Right cardiac atrium (tissue), 5 donors: ENCODE results near the gene C17orf50. TPM values are rescaled to one million over a fixed set of nuclear protein-coding genes. Genes with fewer than 3 reads are reported as not detected.

ENCODE experiments used
- ATAC-seq, 2 donors: fragments of 200-7000 bp; cut with Tn5 transposase; one replicate each; pipeline versions ENCODE4 v1.8.0 to v1.9.1; 2020; ENCODE audit warnings: moderate library complexity in 2 of 2, mild to moderate bottlenecking in 1 of 2
- DNase-seq, 3 donors: peaks; one replicate each; pipeline ENCODE4 v3.0.0-alpha.2; 2020
- H3K27ac ChIP-seq: one replicate; pipeline ENCODE4 v1.5.1; 2013; ENCODE audit warnings: mild to moderate bottlenecking, low read length, control low read depth, moderate library complexity
- H3K27me3 ChIP-seq: one replicate; pipeline ENCODE4 v1.6.1; 2013; ENCODE audit not compliant: control insufficient read depth, insufficient read depth
- H3K4me1 ChIP-seq: one replicate; pipeline ENCODE4 v1.6.1; 2013; ENCODE audit warnings: low read length; ENCODE audit not compliant: control insufficient read depth, insufficient read depth
- H3K4me3 ChIP-seq: one replicate; pipeline ENCODE4 v1.5.1; 2013; ENCODE audit warnings: low read length, control low read depth
- H3K9me3 ChIP-seq: one replicate; pipeline ENCODE4 v1.6.1; 2013; ENCODE audit warnings: low read length; ENCODE audit not compliant: control insufficient read depth
- WGBS: extraction: QIAGEN DNeasy Blood & Tissue Kit; methylation state at CpG from one replicate; pipeline ENCODE4 v1.1.7; 2013; 5-methylcytosine and 5-hydroxymethylcytosine counted together
- intact Hi-C, 4 donors: fragments of 100-400 bp; cut with DNase I; formaldehyde crosslinking; loops; one replicate each; pipeline versions ENCODE4 v1.11.0 to v1.14.0; 2022 to 2023
- polyA plus RNA-seq: library from polyadenylated mRNA; stranded (reverse); fragments of 200-250 nt; gene quantifications from one replicate; pipeline ENCODE4 v1.2.3, GENCODE V29; 2013
- total RNA-seq, 4 donors: library from RNA; stranded (reverse); fragmentation: NEBNext Ultra II Directional; extraction: Animal tissue kit (Norgen Biotek cat#: 25700); gene quantifications; one replicate each; pipeline ENCODE4 v1.2.1, GENCODE V29; 2021
- donor health status: healthy with polysubstance abuse.
- donor health status: DM: no; HTN: yes; CAD: no.
- donor health status: DM: no; HTN: no; CAD: no.
- donor health status: DM: no; HTN: yes; CAD: no; lungs with severe emphysema.
- donor health status: DM: yes; HTN: yes; CAD: no.

Gene C17orf50
- total and polyA plus RNA-seq, 5 donors, result 0.14 TPM; not detected in 4

- H3K27me3 ChIP-seq, result no peaks in the 10 kb centered on the region
- peaks cover 9% of the 10 kb centered on the region for H3K4me1 ChIP-seq
- WGBS, result 50% methylated on average over 2 of the region's 2 CpGs
- no peak for DNase-seq
- intact Hi-C loops, result no loop called here
- no peak overlapping the region for H3K4me3 ChIP-seq
- peak; percentile 83 to 84 for ATAC-seq
- no peaks in the 10 kb centered on the region for H3K9me3 ChIP-seq
- peak overlapping the region; percentile 68 for H3K27ac ChIP-seq
Measured at GRCh38 chr17:35788477-35789368, 28.0 kb downstream of the C17orf50 start.

GRCh38 chr17:35790841-35791240 is 30.2 kb downstream of the C17orf50 start:
- Histone ChIP-seq H3K4me1 (no peaks in the 10 kb centered on the region), H3K4me3 (no peak overlapping the region), H3K9me3 (no peaks in the 10 kb centered on the region), H3K27ac (no peak overlapping the region), H3K27me3 (no peaks in the 10 kb centered on the region)
- ATAC-seq, result no peak
- WGBS, result 97% methylated on average over 3 of the region's 3 CpGs
- intact Hi-C loops, result no loop called here
- DNase-seq, result no peak

DNA sequence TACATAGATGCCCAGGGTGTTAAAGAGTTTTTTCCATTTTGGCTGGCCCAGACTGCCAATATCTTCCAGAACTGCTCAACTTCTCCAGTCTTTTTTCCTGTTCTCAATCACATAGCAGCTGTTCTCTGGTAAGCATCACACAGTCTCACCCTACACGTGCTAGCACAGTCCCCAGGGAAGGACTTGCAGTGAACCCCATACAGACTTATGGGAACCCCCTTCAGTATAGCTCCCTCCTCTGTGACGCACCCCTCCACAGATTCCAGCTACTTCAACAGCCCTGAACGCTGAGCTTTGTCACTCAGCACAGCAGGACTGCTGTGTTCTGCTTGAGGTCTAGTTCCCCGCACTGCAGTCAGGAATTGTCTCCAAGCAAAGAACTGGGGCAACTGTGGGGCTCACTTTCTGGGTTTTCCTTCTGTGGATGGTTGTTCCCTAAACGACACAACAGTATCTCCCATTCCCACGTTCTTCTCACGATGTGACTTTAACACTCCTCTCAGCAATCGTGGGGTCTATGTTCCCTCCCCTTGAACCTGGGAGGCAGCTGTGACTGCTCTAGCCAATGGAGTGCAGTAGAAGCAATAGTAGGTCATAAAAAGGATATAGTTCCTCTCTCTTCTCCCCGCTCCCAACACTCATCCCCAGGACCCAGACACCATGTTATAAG is 31.1 kb downstream of the C17orf50 start:
- 65% methylated on average over 9 of the region's 9 CpGs for WGBS
- Histone ChIP-seq H3K27me3 (no peaks in the 10 kb centered on the region), H3K27ac (no peak overlapping the region), H3K9me3 (no peaks in the 10 kb centered on the region), H3K4me3 (no peak overlapping the region), H3K4me1 (no peaks in the 10 kb centered on the region)
- DNase-seq, result no peak
- ATAC-seq, result no peak
- intact Hi-C loops, result no loop called here

- peak overlapping the region; percentile 12 for H3K27ac ChIP-seq
- whole genome bisulfite sequencing, result 62% methylated on average over 3 of the region's 3 CpGs
- intact Hi-C loops, result no loop called here
Measured at GRCh38 chr17:35793257-35793656, 32.6 kb downstream of the C17orf50 start.

GRCh38 chr17:35795007-35795870 is 34.6 kb downstream of the C17orf50 start, which contains the start of gene MMP28:
MMP28 (minus strand) TSS chr17:35795641; CDS start chr17:35795377, 264 bp downstream.
- ATAC-seq, result peak; percentile 76 to 86
- intact Hi-C loops, result no loop called here
- no peaks in the 10 kb centered on the region for H3K9me3 ChIP-seq
- no peaks in the 10 kb centered on the region for H3K27me3 ChIP-seq
- H3K4me1 ChIP-seq, result peaks cover 2% of the 10 kb centered on the region
- no peak within 1 kb of the TSS for H3K27ac ChIP-seq
- under 1% methylated on average over 89 of the region's 89 CpGs for WGBS
- peak; percentile 69 to 86 (median 80) for DNase-seq
- peak within 1 kb of the TSS; percentile 83 for H3K4me3 ChIP-seq

More at GRCh38 chr17:35793257-35793656, 32.6 kb downstream of the C17orf50 start:
- Histone ChIP-seq H3K9me3 (no peaks in the 10 kb centered on the region), H3K4me1 (no peaks in the 10 kb centered on the region), H3K4me3 (no peak overlapping the region), H3K27me3 (no peaks in the 10 kb centered on the region)
- DNase-seq, result peak in 2 of 3 donors; percentile 48 to 71
- peak in 1 of 2 donors; percentile 52 for ATAC-seq

DNA sequence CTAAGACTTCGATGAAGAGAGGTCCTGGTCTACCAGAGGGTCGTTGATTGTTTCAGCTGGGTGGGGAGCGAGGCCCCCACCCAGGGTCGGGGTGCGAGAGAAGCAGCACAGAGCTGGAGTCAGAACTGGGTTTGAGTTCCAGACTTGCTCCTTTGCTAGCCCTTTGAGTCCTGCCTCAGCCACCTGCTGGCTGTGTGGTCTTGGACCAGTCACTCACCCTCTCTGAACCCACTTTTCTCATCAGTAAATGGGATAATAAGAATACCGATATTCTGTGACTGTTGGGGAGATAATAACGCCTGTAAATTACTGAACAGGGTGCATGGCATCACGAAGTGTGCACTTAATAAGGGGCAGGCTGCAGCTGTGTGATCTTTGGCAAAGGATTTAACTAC is 35.2 kb downstream of the C17orf50 start:
- H3K27ac ChIP-seq, result no peak overlapping the region
- no peaks in the 10 kb centered on the region for H3K27me3 ChIP-seq
- H3K4me3 ChIP-seq, result peak overlapping the region; percentile 83
- no peak for DNase-seq
- no peaks in the 10 kb centered on the region for H3K9me3 ChIP-seq
- H3K4me1 ChIP-seq, result peaks cover 2% of the 10 kb centered on the region
- no peak for ATAC-seq
- 41% methylated on average over 8 of the region's 8 CpGs for WGBS
- intact Hi-C loops, result no loop called here

GRCh38 chr17:35796942-35797341 is 36.3 kb downstream of the C17orf50 start:
- Histone ChIP-seq H3K4me1 (peaks cover 2% of the 10 kb centered on the region), H3K27me3 (no peaks in the 10 kb centered on the region), H3K9me3 (no peaks in the 10 kb centered on the region), H3K27ac (no peak overlapping the region), H3K4me3 (no peak overlapping the region)
- ATAC-seq (no peak), DNase-seq (no peak)
- intact Hi-C loops, result no loop called here
- WGBS, result 98% methylated on average over 1 of the region's 1 CpG

DNA sequence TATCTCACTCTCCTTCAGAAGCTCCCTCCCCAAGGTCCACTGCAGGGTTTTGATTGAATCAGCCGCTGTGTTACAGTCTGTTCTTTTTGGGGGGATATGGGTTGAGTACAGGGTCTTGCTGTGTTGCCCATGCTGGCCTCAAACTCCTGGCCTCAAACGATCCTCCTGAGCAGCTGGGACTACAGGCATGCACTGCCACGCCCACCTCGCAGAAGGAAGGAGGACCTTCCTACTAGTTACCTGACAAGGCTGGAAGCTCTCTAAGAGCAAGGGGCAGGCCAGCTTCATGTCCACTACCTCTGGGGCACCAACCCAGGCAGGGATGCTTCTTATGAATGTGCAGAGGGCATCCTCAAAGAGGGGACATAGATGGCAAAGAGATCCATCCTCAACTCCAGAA is 36.7 kb downstream of the C17orf50 start:
- Histone ChIP-seq H3K4me1 (peaks cover 2% of the 10 kb centered on the region), H3K27me3 (no peaks in the 10 kb centered on the region), H3K4me3 (no peak overlapping the region), H3K9me3 (no peaks in the 10 kb centered on the region), H3K27ac (no peak overlapping the region)
- no peak for ATAC-seq
- WGBS, result 72% methylated on average over 4 of the region's 4 CpGs
- intact Hi-C loops, result no loop called here
- DNase-seq, result no peak

DNA sequence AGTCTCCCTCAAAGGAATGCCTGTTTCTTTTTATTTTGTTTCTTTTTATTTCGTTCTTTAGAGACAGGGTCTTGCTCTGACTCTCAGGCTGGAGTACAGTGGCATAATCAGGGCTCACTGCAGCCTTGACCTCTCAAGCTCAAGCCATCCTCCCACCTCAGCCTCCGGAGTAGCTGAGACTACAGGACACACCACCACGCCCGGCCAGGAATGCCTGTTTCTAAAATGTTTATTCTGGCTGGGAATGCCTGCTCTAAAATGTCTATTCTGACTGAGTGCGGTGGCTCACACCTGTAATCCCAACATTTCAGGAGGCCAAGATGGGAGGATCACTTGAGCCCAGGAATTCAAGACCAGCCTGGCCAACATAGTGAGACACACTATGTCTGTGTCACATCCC is 37.2 kb downstream of the C17orf50 start:
- peaks cover 2% of the 10 kb centered on the region for H3K4me1 ChIP-seq
- ATAC-seq (no peak), DNase-seq (no peak)
- no peaks in the 10 kb centered on the region for H3K9me3 ChIP-seq
- H3K27me3 ChIP-seq, result no peaks in the 10 kb centered on the region
- no peak overlapping the region for H3K27ac ChIP-seq
- intact Hi-C loops, result no loop called here
- H3K4me3 ChIP-seq, result no peak overlapping the region
- WGBS, result 72% methylated on average over 5 of the region's 5 CpGs

DNA sequence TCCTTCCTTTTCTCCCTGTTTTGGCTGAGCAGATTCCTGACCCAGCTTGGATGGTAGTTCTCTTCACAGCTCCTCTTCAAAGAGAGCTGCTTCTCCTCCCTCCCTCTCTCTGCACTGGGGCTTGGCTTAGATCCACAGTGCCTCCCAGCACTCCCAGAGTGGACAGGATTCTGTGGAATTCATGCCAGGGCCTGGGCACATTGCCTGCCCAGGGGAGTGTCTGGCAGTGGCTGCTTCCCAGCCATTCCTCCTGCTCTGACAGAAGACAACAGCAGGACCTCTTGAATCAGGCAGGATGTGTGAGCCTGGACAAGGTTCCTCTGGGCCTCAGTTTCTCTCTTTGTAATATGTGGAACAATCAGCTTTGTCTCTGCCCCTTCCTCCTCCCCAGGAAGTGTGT is 39.3 kb downstream of the C17orf50 start:
- intact Hi-C loops, result loop anchor here in 1 of 4 donors (5.0 kb wide), 1 partner anchor 33 kb away; no protein-coding TSS in a partner anchor
- DNase-seq (peak; percentile 77 to 91 (median 89)), ATAC-seq (peak; percentile 58 to 61)

More for the DNA sequence above, 39.3 kb downstream of the C17orf50 start:
- Histone ChIP-seq H3K27me3 (no peaks in the 10 kb centered on the region), H3K9me3 (no peaks in the 10 kb centered on the region), H3K4me3 (no peak overlapping the region), H3K4me1 (peaks cover 2% of the 10 kb centered on the region), H3K27ac (peak overlapping the region; percentile 2)
